Sigmoid colon (tissue), 4 donors: ENCODE data around the gene VPS33A.

Source experiments
- POLR2A ChIP-seq, 2 donors: fragments of 450-650 bp; IDR thresholded peaks; one replicate each; pipeline ENCODE4 v1.6.1; 2016; ENCODE audit warnings: antibody characterized with exemption in 2 of 2, mild to moderate bottlenecking in 2 of 2, moderate library complexity in 2 of 2
- POLR2AphosphoS5 ChIP-seq, 4 donors: sonication (generic); formaldehyde crosslinking; IDR thresholded peaks; one replicate each; pipeline ENCODE4 v1.6.1; 2017; ENCODE audit warnings: antibody characterized with exemption in 4 of 4
- TF ChIP-seq, protein P1 (sequence below), 4 experiments: fragments of 450-650 bp in 3 of 4; fragments of 200-600 bp in 1 of 4; IDR thresholded peaks; one replicate each; pipeline ENCODE4 v1.5.1; 2016 to 2019; ENCODE audit warnings: antibody characterized with exemption in 4 of 4, mild to moderate bottlenecking in 3 of 4, moderate library complexity in 2 of 4

DNA sequence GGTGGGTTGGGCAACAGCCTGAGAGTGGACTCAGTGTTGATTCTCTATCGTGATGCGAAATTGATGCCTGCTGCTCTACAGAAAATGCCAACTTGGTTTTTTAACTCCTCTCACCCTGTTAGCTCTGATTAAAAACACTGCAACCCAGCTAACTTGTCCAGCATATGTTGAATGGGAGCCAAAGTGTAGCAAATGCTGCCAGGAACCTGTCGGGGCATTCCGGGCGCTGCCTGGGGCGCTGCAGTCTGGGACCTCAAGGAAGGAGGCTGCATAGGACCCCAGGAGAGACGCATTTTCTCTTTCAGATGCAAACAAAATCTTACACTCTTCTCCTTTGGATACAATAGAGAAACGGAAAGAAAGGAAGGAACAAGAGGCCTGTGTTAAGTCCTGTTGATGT is 58.9 kb downstream of the VPS33A start:
- TF ChIP-seq, protein P1, sequence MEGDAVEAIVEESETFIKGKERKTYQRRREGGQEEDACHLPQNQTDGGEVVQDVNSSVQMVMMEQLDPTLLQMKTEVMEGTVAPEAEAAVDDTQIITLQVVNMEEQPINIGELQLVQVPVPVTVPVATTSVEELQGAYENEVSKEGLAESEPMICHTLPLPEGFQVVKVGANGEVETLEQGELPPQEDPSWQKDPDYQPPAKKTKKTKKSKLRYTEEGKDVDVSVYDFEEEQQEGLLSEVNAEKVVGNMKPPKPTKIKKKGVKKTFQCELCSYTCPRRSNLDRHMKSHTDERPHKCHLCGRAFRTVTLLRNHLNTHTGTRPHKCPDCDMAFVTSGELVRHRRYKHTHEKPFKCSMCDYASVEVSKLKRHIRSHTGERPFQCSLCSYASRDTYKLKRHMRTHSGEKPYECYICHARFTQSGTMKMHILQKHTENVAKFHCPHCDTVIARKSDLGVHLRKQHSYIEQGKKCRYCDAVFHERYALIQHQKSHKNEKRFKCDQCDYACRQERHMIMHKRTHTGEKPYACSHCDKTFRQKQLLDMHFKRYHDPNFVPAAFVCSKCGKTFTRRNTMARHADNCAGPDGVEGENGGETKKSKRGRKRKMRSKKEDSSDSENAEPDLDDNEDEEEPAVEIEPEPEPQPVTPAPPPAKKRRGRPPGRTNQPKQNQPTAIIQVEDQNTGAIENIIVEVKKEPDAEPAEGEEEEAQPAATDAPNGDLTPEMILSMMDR (IDR thresholded peaks at IDR 0.05): no peak
- no peak for TF ChIP-seq POLR2AphosphoS5 (IDR thresholded peaks at IDR 0.05)
- no peak for TF ChIP-seq POLR2A (IDR thresholded peaks at IDR 0.05)
